ENCODE results near the gene NUP107.

NUP107 gene

GRCh38 chr12:68793975-68794652 lies 107.3 kb downstream of the NUP107 start:
- DNase-seq (ENCODE audit: extremely low spot score, insufficient read length, low read depth): no peak
- FAIRE-seq: no peak

GRCh38 chr12:68794653-68795251 lies 108.0 kb downstream of the NUP107 start:
- no peak for FAIRE-seq
- DNase-seq (ENCODE audit: extremely low spot score, insufficient read length, low read depth): no peak
